Neuronal stem cell (in vitro differentiated cells): ENCODE results near the gene ARHGAP5.

ENCODE experiments used
- DNase-seq: peaks from one replicate; pipeline ENCODE4 v3.0.0-alpha.2; 2013; ENCODE audit warnings: low spot score
- H2AFZ ChIP-seq: one replicate; pipeline ENCODE4 v1.6.1; 2013; ENCODE audit warnings: mild to moderate bottlenecking, low read length, inconsistent platforms
- H2AK5ac ChIP-seq: 2 replicates; pipeline ENCODE4 v1.6.1; 2013; ENCODE audit warnings: low read depth, mild to moderate bottlenecking, inconsistent platforms, low read length, moderate library complexity, mixed read lengths
- H2BK120ac ChIP-seq: 2 replicates; pipeline ENCODE4 v1.6.1; 2013; ENCODE audit warnings: low read depth, mild to moderate bottlenecking, inconsistent platforms, low read length, moderate library complexity, mixed read lengths
- H2BK12ac ChIP-seq: one replicate; pipeline ENCODE4 v1.6.1; 2013; ENCODE audit warnings: low read length, inconsistent platforms
- H2BK15ac ChIP-seq: 2 replicates; pipeline ENCODE4 v1.6.1; 2013; ENCODE audit warnings: mild to moderate bottlenecking, low read length, inconsistent platforms, mixed read lengths
- H2BK5ac ChIP-seq: one replicate; pipeline ENCODE4 v1.6.1; 2013; ENCODE audit warnings: inconsistent platforms, mild to moderate bottlenecking, low read length, moderate library complexity
- H3K14ac ChIP-seq: one replicate; pipeline ENCODE4 v1.6.1; 2013; ENCODE audit warnings: low read length, inconsistent platforms
- H3K18ac ChIP-seq: 2 replicates; pipeline ENCODE4 v1.6.1; 2013; ENCODE audit warnings: low read length, inconsistent platforms
- H3K23ac ChIP-seq: 2 replicates; pipeline ENCODE4 v1.6.1; 2013; ENCODE audit warnings: low read depth, mild to moderate bottlenecking, mixed read lengths, low read length, inconsistent platforms; ENCODE audit not compliant: poor library complexity
- H3K27ac ChIP-seq: replicated peaks from 3 replicates; pipeline ENCODE4 v1.5.1; 2013; ENCODE audit warnings: low read length, inconsistent platforms
- H3K27me3 ChIP-seq, 3 experiments: 2 replicates each; pipeline ENCODE4 v1.6.1; 2013; ENCODE audit warnings: low read length in 3 of 3, mild to moderate bottlenecking in 2 of 3, inconsistent platforms in 1 of 3, low read depth in 1 of 3, mixed read lengths in 1 of 3, moderate library complexity in 1 of 3; ENCODE audit not compliant: control insufficient read depth in 3 of 3, insufficient read depth in 3 of 3
- H3K36me3 ChIP-seq, 2 donors: replicated peaks in 1 of 2; 2 replicates each; pipeline ENCODE4 v1.6.1; 2013; ENCODE audit warnings: low read length in 2 of 2; ENCODE audit not compliant: control insufficient read depth in 2 of 2, insufficient read depth in 2 of 2
- H3K4ac ChIP-seq: 2 replicates; pipeline ENCODE4 v1.6.1; 2013; ENCODE audit warnings: inconsistent platforms, mild to moderate bottlenecking, low read length, moderate library complexity
- H3K4me1 ChIP-seq, 2 donors: 1 replicate in 1 of 2; 2 replicates in 1 of 2; pipeline ENCODE4 v1.6.1; 2013; ENCODE audit warnings: low read length in 2 of 2, low read depth in 1 of 2; ENCODE audit not compliant: control insufficient read depth in 2 of 2, insufficient read depth in 1 of 2
- H3K4me2 ChIP-seq: one replicate; pipeline ENCODE4 v1.6.1; 2013; ENCODE audit warnings: mild to moderate bottlenecking, low read length, inconsistent platforms; ENCODE audit not compliant: insufficient read depth, poor library complexity, severe bottlenecking
- H3K4me3 ChIP-seq, 2 donors: 2 replicates each; pipeline ENCODE4 v1.5.1; 2013; ENCODE audit warnings: low read length in 2 of 2, mild to moderate bottlenecking in 2 of 2, inconsistent platforms in 1 of 2, moderate library complexity in 1 of 2
- H3K79me1 ChIP-seq: one replicate; pipeline ENCODE4 v1.6.1; 2013; ENCODE audit warnings: low read depth, mild to moderate bottlenecking, inconsistent platforms, low read length, moderate library complexity
- H3K9ac ChIP-seq: one replicate; pipeline ENCODE4 v1.6.1; 2013; ENCODE audit warnings: mild to moderate bottlenecking, low read depth, low read length, inconsistent platforms; ENCODE audit not compliant: poor library complexity
- H3K9me3 ChIP-seq, 2 donors: replicated peaks in 1 of 2; 2 replicates each; pipeline versions ENCODE3 to v1.6.1; 2013; ENCODE audit warnings: low read length in 2 of 2, mild to moderate bottlenecking in 2 of 2, inconsistent platforms in 1 of 2, low read depth in 1 of 2, mixed read lengths in 1 of 2, moderate library complexity in 1 of 2; ENCODE audit not compliant: control insufficient read depth in 2 of 2, insufficient read depth in 1 of 2
- H4K8ac ChIP-seq: one replicate; pipeline ENCODE4 v1.6.1; 2013; ENCODE audit warnings: low read depth, mild to moderate bottlenecking, inconsistent platforms, low read length, moderate library complexity
- H4K91ac ChIP-seq: one replicate; pipeline ENCODE4 v1.6.1; 2013; ENCODE audit warnings: low read length, low read depth, mild to moderate bottlenecking, inconsistent platforms; ENCODE audit not compliant: poor library complexity
- WGBS, 2 donors: extraction: QIAGEN DNeasy Blood & Tissue Kit; methylation state at CpG; one replicate each; pipeline ENCODE4 v1.1.7; 2013; ENCODE audit warnings: missing lambda C conversion rate in 2 of 2, mixed read lengths in 1 of 2; ENCODE audit not compliant: insufficient read length in 2 of 2, insufficient replicate concordance in 1 of 2; ENCODE audit errors: extremely low coverage in 2 of 2; 5-methylcytosine and 5-hydroxymethylcytosine counted together

ARHGAP5 gene

DNA sequence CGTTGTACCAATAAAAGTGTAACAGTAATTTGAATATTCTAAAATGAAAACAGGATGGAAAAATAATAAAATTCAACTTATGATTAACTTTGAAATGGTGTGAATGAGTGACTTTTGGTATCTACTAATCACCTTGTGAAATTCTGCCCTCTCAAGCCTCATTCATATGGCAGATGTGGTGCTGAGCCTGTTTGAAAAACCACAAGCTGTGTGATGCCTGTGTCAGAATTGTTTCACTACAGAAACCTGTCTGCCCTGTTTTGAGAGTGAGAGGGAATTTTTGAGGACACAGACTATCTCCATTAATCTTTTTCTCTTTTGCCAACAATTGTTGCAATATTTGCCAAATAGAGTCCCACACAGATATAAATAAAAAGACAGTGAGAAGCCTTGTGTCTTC lies 120.8 kb downstream of the ARHGAP5 start:
- Histone ChIP-seq H4K8ac (no peak overlapping the region), H3K4me2 (no peak overlapping the region), H3K4ac (no peak overlapping the region), H3K4me1 (no peaks in the 10 kb centered on the region), H3K36me3 (no peaks in the 10 kb centered on the region), H4K91ac (no peak overlapping the region), H3K9me3 (no peaks in the 10 kb centered on the region), H3K4me3 (no peak overlapping the region), H3K79me1 (no peaks in the 10 kb centered on the region), H2AFZ (no peak overlapping the region), H2AK5ac (no peak overlapping the region), H3K14ac (no peak overlapping the region), H2BK15ac (no peak overlapping the region), H2BK5ac (no peak overlapping the region), H2BK12ac (no peak overlapping the region), H3K27me3 (peaks cover 0 to 9% (median 0%) of the 10 kb centered on the region in 3 experiments), H3K9ac (no peak overlapping the region), H3K23ac (no peak overlapping the region), H2BK120ac (no peak overlapping the region), H3K27ac (no peak overlapping the region), H3K18ac (no peak overlapping the region)
- no CpG with 5 or more reads among the region's 1 CpG for WGBS, 2 donors
- no peak for DNase-seq

DNA sequence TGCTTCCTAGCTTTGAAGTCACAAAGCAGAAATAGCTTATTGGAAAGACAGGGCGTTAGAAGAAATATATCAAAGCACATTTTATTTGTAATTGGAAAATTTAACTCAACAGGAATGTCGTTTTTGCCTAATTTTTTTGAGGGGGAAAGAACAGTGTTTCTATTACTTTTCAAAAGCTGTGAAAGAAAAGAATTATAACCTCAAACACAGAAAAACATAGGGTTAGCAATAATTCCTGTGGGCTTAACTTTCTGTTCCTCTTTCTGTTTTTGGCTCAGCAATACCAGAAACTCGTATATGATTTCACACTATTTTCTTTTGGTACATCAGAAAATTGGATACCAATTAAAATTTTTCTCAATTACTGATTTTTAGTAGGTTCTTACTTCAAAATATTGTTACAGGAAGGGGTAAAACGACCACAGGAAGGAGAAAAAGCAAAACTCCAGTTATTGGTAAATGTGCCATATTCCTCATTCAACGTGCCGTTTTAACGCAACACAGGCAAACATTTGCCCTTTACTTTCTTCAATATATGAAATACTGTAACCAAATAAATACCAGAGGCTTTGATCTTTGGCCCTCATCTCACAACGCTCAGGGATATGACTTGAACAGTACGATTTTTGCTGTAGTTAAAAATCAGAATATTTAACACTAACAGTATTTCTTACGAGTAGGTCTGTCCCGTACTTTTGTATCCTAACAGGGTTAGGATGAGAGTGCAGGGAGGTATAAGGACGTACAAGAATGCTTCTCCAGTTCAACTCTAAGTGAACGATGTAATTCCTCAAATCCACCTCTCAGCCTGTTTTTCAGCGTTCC lies 123.5 kb downstream of the ARHGAP5 start:
- no peak overlapping the region for H4K8ac ChIP-seq
- peaks cover 0 to 22% (median 0%) of the 10 kb centered on the region in 3 experiments for H3K27me3 ChIP-seq
- H3K4me2 ChIP-seq, result peak overlapping the region; percentile 88
- no peak overlapping the region for H3K23ac ChIP-seq
- no peaks in the 10 kb centered on the region for H3K4me1 ChIP-seq
- H2BK5ac ChIP-seq, result no peak overlapping the region
- H3K79me1 ChIP-seq, result no peaks in the 10 kb centered on the region
- H3K9ac ChIP-seq, result no peak overlapping the region
- no peak overlapping the region for H4K91ac ChIP-seq
- peak overlapping the region; percentile 88 to 95 for H3K4me3 ChIP-seq
- H2BK15ac ChIP-seq, result no peak overlapping the region
- H3K4ac ChIP-seq, result no peak overlapping the region
- no peaks in the 10 kb centered on the region for H3K36me3 ChIP-seq
- WGBS, 2 donors, result no CpG with 5 or more reads among the region's 14 CpGs
- H2AK5ac ChIP-seq, result no peak overlapping the region
- peak overlapping the region; percentile 99 for H2AFZ ChIP-seq
- H2BK120ac ChIP-seq, result no peak overlapping the region
- H3K18ac ChIP-seq, result no peak overlapping the region
- no peak for DNase-seq
- no peak overlapping the region for H3K27ac ChIP-seq
- H3K14ac ChIP-seq, result no peak overlapping the region
- H3K9me3 ChIP-seq, result no peaks in the 10 kb centered on the region
- no peak overlapping the region for H2BK12ac ChIP-seq

DNA sequence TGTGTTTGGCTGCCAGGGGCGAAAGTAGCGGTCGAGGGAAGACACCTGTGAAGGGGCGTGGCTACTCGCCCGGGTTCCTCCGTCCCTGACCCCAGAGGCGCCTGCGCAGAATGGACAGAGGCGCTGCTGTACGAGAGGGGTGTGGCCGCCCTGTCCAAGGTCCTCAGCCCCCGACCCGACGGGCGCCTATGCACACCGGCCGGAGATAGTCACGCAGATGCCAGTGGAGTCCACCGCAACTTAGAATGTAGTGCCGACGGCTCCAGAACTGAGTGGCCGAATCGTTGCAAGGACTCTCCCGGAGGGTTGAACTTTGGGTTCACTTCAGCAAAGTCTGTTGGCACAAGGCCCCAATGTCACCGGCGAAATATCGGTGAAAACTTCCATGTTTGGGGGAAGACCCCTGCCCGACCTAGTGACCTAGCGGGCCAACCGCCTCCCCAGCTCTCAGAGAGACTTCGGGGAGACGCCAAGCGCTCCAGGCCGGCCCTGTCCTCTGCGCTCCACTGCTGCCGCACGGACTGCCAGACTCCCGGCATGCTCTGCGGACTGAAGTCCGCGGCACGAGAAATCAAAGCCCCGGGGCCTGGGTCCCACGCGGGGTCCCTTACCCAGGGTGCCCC lies 124.2 kb downstream of the ARHGAP5 start:
- H3K14ac ChIP-seq, result no peak overlapping the region
- no peak overlapping the region for H2BK120ac ChIP-seq
- H2AK5ac ChIP-seq, result no peak overlapping the region
- H3K36me3 ChIP-seq, result no peaks in the 10 kb centered on the region
- H2BK12ac ChIP-seq, result no peak overlapping the region
- H3K4ac ChIP-seq, result no peak overlapping the region
- H3K27me3 ChIP-seq, result peaks cover 0 to 29% (median 0%) of the 10 kb centered on the region in 3 experiments
- no peak overlapping the region for H4K8ac ChIP-seq
- no peak overlapping the region for H4K91ac ChIP-seq
- peak overlapping the region; percentile 26 for H3K27ac ChIP-seq
- WGBS, 2 donors, result no CpG with 5 or more reads among the region's 46 CpGs
- no peaks in the 10 kb centered on the region for H3K79me1 ChIP-seq
- peak overlapping the region; percentile 48 for H2BK5ac ChIP-seq
- peak; percentile 80 for DNase-seq
- H3K9me3 ChIP-seq, result no peaks in the 10 kb centered on the region
- peak overlapping the region; percentile 88 to 95 for H3K4me3 ChIP-seq
- no peak overlapping the region for H3K23ac ChIP-seq
- H3K4me1 ChIP-seq, result no peaks in the 10 kb centered on the region
- peak overlapping the region; percentile 90 for H3K18ac ChIP-seq
- peak overlapping the region; percentile 88 for H3K4me2 ChIP-seq
- peak overlapping the region; percentile 99 for H2AFZ ChIP-seq
- H2BK15ac ChIP-seq, result peak overlapping the region; percentile 15
- peak overlapping the region; percentile 17 for H3K9ac ChIP-seq

DNA sequence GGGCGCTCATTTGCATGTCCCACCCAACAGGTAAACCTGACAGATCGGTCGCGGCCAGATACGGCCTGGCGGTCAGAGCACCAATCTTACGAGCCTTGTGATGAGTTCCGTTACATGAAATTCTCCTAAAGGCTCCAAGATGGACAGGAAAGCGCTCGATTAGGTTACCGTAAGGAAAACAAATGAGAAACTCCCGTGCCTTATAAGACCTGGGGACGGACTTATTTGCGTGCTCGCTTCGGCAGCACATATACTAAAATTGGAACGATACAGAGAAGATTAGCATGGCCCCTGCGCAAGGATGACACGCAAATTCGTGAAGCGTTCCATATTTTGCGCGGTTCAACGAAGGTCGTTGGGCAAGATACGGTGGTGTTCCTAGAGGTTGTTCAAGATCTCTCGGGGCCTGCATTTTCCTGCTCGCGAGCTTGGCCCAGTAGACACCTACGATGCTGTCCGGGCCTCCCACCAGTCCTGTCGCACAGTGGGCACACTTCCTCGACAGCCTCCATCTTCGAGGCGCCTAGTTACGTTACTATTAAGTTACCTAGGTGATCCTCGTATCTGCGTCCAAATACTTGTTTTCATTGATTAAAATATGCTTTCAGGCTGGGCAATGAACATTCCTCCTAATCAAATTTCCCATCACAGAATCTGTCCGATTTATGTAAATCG lies 124.8 kb downstream of the ARHGAP5 start, which contains the start of gene RNU6-7:
TSS of gene RNU6-7 (plus strand) at position 230 of the 675 bp plus-strand sequence.
- H3K18ac ChIP-seq, result peak within 1 kb of the TSS; percentile 90
- H2BK5ac ChIP-seq, result peak within 1 kb of the TSS; percentile 48
- peak; percentile 66 for DNase-seq
- WGBS, 2 donors, result no CpG with 5 or more reads among the region's 40 CpGs
- H3K79me1 ChIP-seq, result no peaks in the 10 kb centered on the region
- no peak within 1 kb of the TSS for H4K91ac ChIP-seq
- H2AFZ ChIP-seq, result peak within 1 kb of the TSS; percentile 99
- H3K4ac ChIP-seq, result no peak within 1 kb of the TSS
- H2AK5ac ChIP-seq, result no peak within 1 kb of the TSS
- no peak within 1 kb of the TSS for H2BK12ac ChIP-seq
- H3K9me3 ChIP-seq, result no peaks in the 10 kb centered on the region
- peak within 1 kb of the TSS; percentile 88 for H3K4me2 ChIP-seq
- no peak within 1 kb of the TSS for H3K23ac ChIP-seq
- H3K36me3 ChIP-seq, result no peaks in the 10 kb centered on the region
- H3K14ac ChIP-seq, result no peak within 1 kb of the TSS
- H3K4me1 ChIP-seq, result no peaks in the 10 kb centered on the region
- H4K8ac ChIP-seq, result no peak within 1 kb of the TSS
- no peak within 1 kb of the TSS for H2BK120ac ChIP-seq
- H3K27ac ChIP-seq, result peak within 1 kb of the TSS; percentile 26
- H3K9ac ChIP-seq, result peak within 1 kb of the TSS; percentile 82
- H2BK15ac ChIP-seq, result peak within 1 kb of the TSS; percentile 15
- peak within 1 kb of the TSS; percentile 88 to 95 for H3K4me3 ChIP-seq
- H3K27me3 ChIP-seq, result peaks cover 0 to 35% (median 0%) of the 10 kb centered on the region in 3 experiments
